Urinary bladder (tissue), 4 donors: ENCODE measurements around the gene ROCK2. TPM values are rescaled to one million over a fixed set of nuclear protein-coding genes. Genes with fewer than 3 reads are reported as not detected.
A peak's percentile ranks its signal among the peaks of the same experiment; 100 is the strongest.

Source experiments
- DNase-seq: peaks from one replicate; pipeline ENCODE4 v3.0.0-alpha.2; 2015; ENCODE audit errors: extremely low spot score
- H3K27ac ChIP-seq: one replicate; pipeline ENCODE4 v1.5.1; 2013; ENCODE audit warnings: low read depth, mild to moderate bottlenecking, moderate library complexity
- H3K36me3 ChIP-seq: one replicate; pipeline ENCODE4 v1.6.1; 2013; ENCODE audit warnings: mild to moderate bottlenecking, moderate library complexity; ENCODE audit not compliant: insufficient read depth
- H3K4me1 ChIP-seq: one replicate; pipeline ENCODE4 v1.6.1; 2013; ENCODE audit warnings: mild to moderate bottlenecking, moderate library complexity; ENCODE audit not compliant: insufficient read depth
- H3K4me3 ChIP-seq: one replicate; pipeline ENCODE4 v1.5.1; 2013; ENCODE audit warnings: low read depth, low read length
- WGBS: extraction: QIAGEN DNeasy Blood & Tissue Kit; methylation state at CpG from one replicate; pipeline ENCODE4 v1.1.7; 2013; 5-methylcytosine and 5-hydroxymethylcytosine counted together
- polyA plus RNA-seq: library from polyadenylated mRNA; stranded (reverse); fragments of 200-250 nt; gene quantifications from one replicate; pipeline ENCODE4 v1.2.3, GENCODE V29; 2013
- total RNA-seq: library from RNA; depleted of rRNA; stranded (reverse); fragments of >200 nt; gene quantifications from one replicate; pipeline ENCODE4 v1.2.3, GENCODE V29; 2014
- donor health status: healthy with polysubstance abuse.
- donor health status: healthy.

ROCK2 gene
- total and polyA plus RNA-seq, 2 donors = 36.3 to 167 TPM

- Histone ChIP-seq H3K27ac (no peak overlapping the region), H3K36me3 (no peaks in the 10 kb centered on the region), H3K4me1 (no peaks in the 10 kb centered on the region), H3K4me3 (no peak overlapping the region)
- DNase-seq = no peak
- WGBS = 69% methylated on average over 7 of the region's 7 CpGs
These were observed 13.1 kb upstream of the ROCK2 start for GRCh38 chr2:11357428-11357972.

GRCh38 chr2:11356764-11357163 is 12.3 kb upstream of the ROCK2 start:
- DNase-seq = no peak
- Histone ChIP-seq H3K27ac (no peak overlapping the region), H3K36me3 (no peaks in the 10 kb centered on the region), H3K4me1 (no peaks in the 10 kb centered on the region), H3K4me3 (no peak overlapping the region)
- 73% methylated on average over 4 of the region's 4 CpGs for whole genome bisulfite sequencing

- no peaks in the 10 kb centered on the region for H3K4me1 ChIP-seq
- no peak overlapping the region for H3K27ac ChIP-seq
- WGBS = 90% methylated on average over 11 of the region's 11 CpGs
- H3K4me3 ChIP-seq = no peak overlapping the region
- DNase-seq = no peak
- H3K36me3 ChIP-seq = no peaks in the 10 kb centered on the region
These were observed 11.0 kb upstream of the ROCK2 start for GRCh38 chr2:11355194-11356053.

- no peak for DNase-seq
- no peak overlapping the region for H3K4me3 ChIP-seq
- no peaks in the 10 kb centered on the region for H3K4me1 ChIP-seq
- no peaks in the 10 kb centered on the region for H3K36me3 ChIP-seq
- no peak overlapping the region for H3K27ac ChIP-seq
- WGBS = 91% methylated on average over 14 of the region's 14 CpGs
These were observed 10.1 kb upstream of the ROCK2 start for GRCh38 chr2:11354363-11355154.

GRCh38 chr2:11352781-11353537 is 8.5 kb upstream of the ROCK2 start:
- no peaks in the 10 kb centered on the region for H3K4me1 ChIP-seq
- WGBS = 91% methylated on average over 10 of the region's 10 CpGs
- H3K4me3 ChIP-seq = no peak overlapping the region
- H3K27ac ChIP-seq = no peak overlapping the region
- no peak for DNase-seq
- H3K36me3 ChIP-seq = no peaks in the 10 kb centered on the region

GRCh38 chr2:11348209-11348749 is 3.8 kb upstream of the ROCK2 start:
- no peak overlapping the region for H3K4me3 ChIP-seq
- no peaks in the 10 kb centered on the region for H3K4me1 ChIP-seq
- 79% methylated on average over 5 of the region's 5 CpGs for WGBS
- no peak for DNase-seq
- no peaks in the 10 kb centered on the region for H3K36me3 ChIP-seq
- H3K27ac ChIP-seq = no peak overlapping the region

GRCh38 chr2:11347403-11347959 is 3.0 kb upstream of the ROCK2 start:
- H3K4me1 ChIP-seq = no peaks in the 10 kb centered on the region
- no peak overlapping the region for H3K4me3 ChIP-seq
- no peaks in the 10 kb centered on the region for H3K36me3 ChIP-seq
- no peak overlapping the region for H3K27ac ChIP-seq
- WGBS = 90% methylated on average over 7 of the region's 7 CpGs
- no peak for DNase-seq

- H3K36me3 ChIP-seq = no peaks in the 10 kb centered on the region
- peak overlapping the region; percentile 57 for H3K27ac ChIP-seq
- WGBS = 80% methylated on average over 4 of the region's 4 CpGs
- H3K4me1 ChIP-seq = no peaks in the 10 kb centered on the region
- no peak overlapping the region for H3K4me3 ChIP-seq
- DNase-seq = no peak
These were observed 1.6 kb upstream of the ROCK2 start for GRCh38 chr2:11346023-11346482.

- WGBS = 1% methylated on average over 58 of the region's 58 CpGs
These were observed 681 bp upstream of the ROCK2 start for GRCh38 chr2:11344956-11345677.

GRCh38 chr2:11343650-11344341 is 640 bp downstream of the ROCK2 start:
- Histone ChIP-seq H3K27ac (peak overlapping the region; percentile 97), H3K36me3 (no peaks in the 10 kb centered on the region), H3K4me1 (no peaks in the 10 kb centered on the region), H3K4me3 (peak overlapping the region; percentile 99)
- under 1% methylated on average over 55 of the region's 55 CpGs for WGBS
- no peak for DNase-seq

More at GRCh38 chr2:11344956-11345677, 681 bp upstream of the ROCK2 start:
- Histone ChIP-seq H3K27ac (peak overlapping the region; percentile 98), H3K4me1 (no peaks in the 10 kb centered on the region), H3K4me3 (peak overlapping the region; percentile 99), H3K36me3 (no peaks in the 10 kb centered on the region)
- DNase-seq = peak; percentile 74

GRCh38 chr2:11343368-11343649 is 1.1 kb downstream of the ROCK2 start:
- Histone ChIP-seq H3K27ac (no peak overlapping the region), H3K4me1 (no peaks in the 10 kb centered on the region), H3K36me3 (no peaks in the 10 kb centered on the region), H3K4me3 (peak overlapping the region; percentile 99)
- WGBS = under 1% methylated on average over 7 of the region's 7 CpGs
- DNase-seq = no peak
